LNCaP clone FGC (cell line): ENCODE measurements around the gene TPPP2.

Source experiments
- DNase-seq: peaks from one replicate; pipeline ENCODE4 v3.0.0-alpha.2; 2011; ENCODE audit warnings: low read depth
- H3K4me3 ChIP-seq: 2 replicates; pipeline ENCODE4 v1.5.1; 2011; ENCODE audit warnings: mild to moderate bottlenecking, low read depth, low read length, control low read depth
- TF ChIP-seq, protein P1 (sequence below): IDR thresholded peaks from 2 replicates; pipeline ENCODE4 v1.5.1; 2012; ENCODE audit warnings: mild to moderate bottlenecking; ENCODE audit not compliant: control insufficient read depth, insufficient read depth; ENCODE audit errors: extremely low read depth

Gene TPPP2

DNA sequence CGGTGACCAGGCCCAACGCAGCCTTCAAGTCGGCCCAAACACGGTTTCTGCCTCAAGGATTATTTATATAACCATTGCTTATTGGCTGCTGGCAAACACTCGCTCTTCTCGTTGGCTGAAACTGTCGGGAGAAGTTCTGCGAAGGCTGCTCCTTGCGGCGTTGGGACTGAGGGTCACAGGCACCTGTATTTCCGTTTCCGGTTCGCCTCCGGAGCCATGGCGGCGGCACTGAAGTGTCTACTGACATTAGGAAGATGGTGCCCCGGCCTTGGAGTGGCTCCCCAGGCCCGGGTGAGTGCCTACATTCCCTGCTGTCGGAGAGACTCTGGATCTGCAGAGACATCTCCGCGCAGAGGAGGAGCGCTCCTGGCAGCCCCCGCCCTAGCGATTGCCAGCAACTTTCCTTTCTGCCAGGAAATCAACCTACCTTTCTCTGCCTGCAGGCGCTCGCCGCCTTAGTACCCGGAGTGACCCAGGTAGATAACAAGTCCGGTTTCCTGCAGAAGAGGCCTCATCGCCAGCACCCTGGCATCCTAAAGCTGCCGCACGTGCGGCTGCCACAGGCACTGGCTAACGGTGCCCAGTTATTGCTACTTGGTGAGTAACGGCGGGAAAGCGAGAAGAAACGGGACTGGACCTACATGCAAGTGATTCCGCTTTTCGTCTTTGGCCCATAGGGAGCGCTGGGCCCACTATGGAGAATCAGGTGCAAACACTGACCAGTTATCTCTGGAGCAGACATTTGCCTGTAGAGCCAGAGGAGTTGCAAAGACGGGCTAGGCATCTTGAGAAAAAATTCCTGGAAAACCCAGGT, 40.0 kb upstream of the TPPP2 start, which contains the start of gene METTL17:
METTL17 (plus strand) TSS at position 194 of the 814 bp plus-strand sequence; CDS start at position 217, 23 bp downstream.
- H3K4me3 ChIP-seq = peak within 1 kb of the TSS; percentile 98
- TF ChIP-seq, protein P1, sequence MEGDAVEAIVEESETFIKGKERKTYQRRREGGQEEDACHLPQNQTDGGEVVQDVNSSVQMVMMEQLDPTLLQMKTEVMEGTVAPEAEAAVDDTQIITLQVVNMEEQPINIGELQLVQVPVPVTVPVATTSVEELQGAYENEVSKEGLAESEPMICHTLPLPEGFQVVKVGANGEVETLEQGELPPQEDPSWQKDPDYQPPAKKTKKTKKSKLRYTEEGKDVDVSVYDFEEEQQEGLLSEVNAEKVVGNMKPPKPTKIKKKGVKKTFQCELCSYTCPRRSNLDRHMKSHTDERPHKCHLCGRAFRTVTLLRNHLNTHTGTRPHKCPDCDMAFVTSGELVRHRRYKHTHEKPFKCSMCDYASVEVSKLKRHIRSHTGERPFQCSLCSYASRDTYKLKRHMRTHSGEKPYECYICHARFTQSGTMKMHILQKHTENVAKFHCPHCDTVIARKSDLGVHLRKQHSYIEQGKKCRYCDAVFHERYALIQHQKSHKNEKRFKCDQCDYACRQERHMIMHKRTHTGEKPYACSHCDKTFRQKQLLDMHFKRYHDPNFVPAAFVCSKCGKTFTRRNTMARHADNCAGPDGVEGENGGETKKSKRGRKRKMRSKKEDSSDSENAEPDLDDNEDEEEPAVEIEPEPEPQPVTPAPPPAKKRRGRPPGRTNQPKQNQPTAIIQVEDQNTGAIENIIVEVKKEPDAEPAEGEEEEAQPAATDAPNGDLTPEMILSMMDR = peak; percentile 63
- peak; percentile 98 for DNase-seq

DNA sequence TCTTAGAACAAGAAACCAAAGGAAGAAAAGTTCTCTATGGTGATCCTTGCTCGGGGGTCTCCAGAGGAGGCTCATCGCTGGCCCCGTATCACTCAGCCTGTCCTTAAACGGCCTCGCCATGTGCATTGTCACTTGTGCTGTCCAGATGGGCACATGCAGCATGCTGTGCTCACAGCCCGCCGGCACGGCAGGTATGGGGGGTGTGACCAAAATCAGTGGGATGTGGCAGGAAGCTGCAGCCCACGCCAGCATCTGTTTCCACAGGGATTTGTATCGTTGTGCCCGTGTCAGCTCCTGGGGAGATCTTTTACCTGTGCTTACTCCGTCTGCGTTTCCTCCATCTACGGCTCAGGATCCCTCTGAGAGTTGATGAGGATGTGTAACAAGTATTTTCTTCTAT, 33.5 kb upstream of the TPPP2 start:
- TF ChIP-seq, protein P1 = no peak
- no peak overlapping the region for H3K4me3 ChIP-seq
- DNase-seq = no peak

GRCh38 chr14:20997115-20997514, 32.9 kb upstream of the TPPP2 start:
- no peak overlapping the region for H3K4me3 ChIP-seq
- no peak for DNase-seq
- TF ChIP-seq, protein P1 = no peak

- TF ChIP-seq, protein P1 = no peak
- H3K4me3 ChIP-seq = no peak overlapping the region
- DNase-seq = no peak
These were observed 32.5 kb upstream of the TPPP2 start for GRCh38 chr14:20997564-20997963.

DNA sequence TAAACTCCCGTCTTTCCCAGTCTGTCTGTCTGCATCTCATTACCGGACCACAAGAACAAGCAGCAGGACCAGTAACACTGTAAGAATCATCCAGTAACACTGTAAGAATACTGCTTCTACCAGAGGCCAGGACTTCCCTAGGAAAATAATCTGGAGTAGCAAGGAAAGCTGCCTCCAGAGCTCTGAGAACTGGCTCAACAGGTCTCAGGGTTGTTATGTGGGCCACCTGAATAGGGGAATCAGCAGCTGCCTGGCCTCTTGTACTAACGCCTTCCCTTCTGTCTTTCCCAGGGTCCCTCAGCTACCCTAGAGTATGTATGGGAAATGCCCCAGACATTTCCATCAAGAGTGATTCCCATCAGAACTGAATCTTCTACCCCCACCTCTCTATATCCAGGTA, 31.9 kb upstream of the TPPP2 start:
- H3K4me3 ChIP-seq = no peak overlapping the region
- TF ChIP-seq, protein P1 = no peak
- no peak for DNase-seq

DNA sequence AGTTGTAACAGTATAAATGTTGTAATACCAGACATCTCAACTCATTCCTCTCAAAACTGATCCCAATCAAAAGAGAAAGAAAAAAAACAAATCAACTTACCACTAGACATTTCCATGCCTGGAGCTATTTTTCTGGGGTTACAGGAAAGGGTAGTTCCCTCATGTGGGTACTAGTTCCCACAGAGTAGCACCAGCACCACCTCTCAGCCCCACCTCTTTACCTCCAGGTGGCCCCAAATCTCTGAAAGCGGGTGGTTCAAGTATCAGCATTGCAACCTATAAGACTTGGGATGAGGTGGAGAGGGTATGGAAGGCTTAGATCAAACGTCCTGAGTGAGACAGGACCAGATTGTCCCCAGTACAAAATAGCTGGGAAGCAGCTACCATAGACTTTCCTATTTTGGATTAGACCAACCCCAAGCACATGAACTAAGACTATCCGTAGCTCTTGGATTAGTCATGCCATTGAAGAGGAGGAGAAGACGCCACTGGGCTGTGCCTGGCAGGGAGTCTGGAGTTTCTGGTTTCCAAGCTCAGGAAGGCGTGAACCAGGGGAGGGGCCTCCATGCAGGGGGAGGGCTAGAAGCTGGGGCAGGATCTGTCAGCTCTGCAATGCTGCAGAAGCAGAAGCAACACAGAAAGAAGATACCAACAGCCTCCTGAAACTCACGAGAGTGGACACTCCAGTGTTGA, 31.2 kb upstream of the TPPP2 start, which contains the start of gene SLC39A2:
SLC39A2 (plus strand) TSS at position 620 of the 693 bp plus-strand sequence. CDS start 154 bp downstream, outside the sequence.
- TF ChIP-seq, protein P1 = no peak
- no peak within 1 kb of the TSS for H3K4me3 ChIP-seq
- peak; percentile 55 for DNase-seq

DNA sequence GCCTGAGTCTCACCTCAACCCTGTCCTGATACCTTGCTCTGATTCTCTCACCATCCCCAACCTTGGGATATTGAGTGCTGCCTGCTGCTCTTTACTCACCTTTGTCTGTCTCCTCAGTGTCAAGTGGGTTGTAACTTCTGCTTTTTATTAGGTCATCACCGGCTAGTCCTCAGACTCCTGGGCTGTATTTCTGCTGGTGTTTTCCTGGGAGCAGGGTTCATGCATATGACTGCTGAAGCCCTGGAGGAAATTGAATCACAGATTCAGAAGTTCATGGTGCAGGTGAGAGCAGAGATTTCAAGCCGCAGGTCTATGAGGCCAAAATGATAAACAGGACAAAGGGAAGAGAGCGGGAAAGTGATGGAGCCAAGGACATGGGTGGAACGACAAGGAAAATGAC, 30.4 kb upstream of the TPPP2 start:
- no peak overlapping the region for H3K4me3 ChIP-seq
- DNase-seq = no peak
- TF ChIP-seq, protein P1 = no peak
